HUES64 (cell line): ENCODE results near the gene NACA.

ENCODE experiments used
- H3K27ac ChIP-seq: 2 replicates; pipeline ENCODE4 v1.7.0; 2013; ENCODE audit warnings: low read depth, low read length, inconsistent platforms
- H3K27me3 ChIP-seq: 2 replicates; pipeline ENCODE4 v1.6.1; 2013; ENCODE audit warnings: mild to moderate bottlenecking, low read length; ENCODE audit not compliant: insufficient read depth
- H3K36me3 ChIP-seq: 2 replicates; pipeline ENCODE4 v1.6.1; 2013; ENCODE audit warnings: mild to moderate bottlenecking, low read length; ENCODE audit not compliant: insufficient read depth
- H3K4me1 ChIP-seq: 2 replicates; pipeline ENCODE4 v1.6.1; 2013; ENCODE audit warnings: mild to moderate bottlenecking, low read length, moderate library complexity; ENCODE audit not compliant: insufficient read depth
- H3K4me3 ChIP-seq: 2 replicates; pipeline ENCODE4 v1.5.1; 2013; ENCODE audit warnings: mild to moderate bottlenecking, low read length, moderate library complexity
- H3K9ac ChIP-seq: 2 replicates; pipeline ENCODE4 v1.6.1; 2013; ENCODE audit warnings: mild to moderate bottlenecking, low read depth, low read length
- H3K9me3 ChIP-seq: 2 replicates; pipeline ENCODE4 v1.6.1; 2013; ENCODE audit warnings: low read depth, low read length; ENCODE audit not compliant: insufficient read depth
- WGBS: fragments of 150-250, 120-280 bp; methylation state at CpG from one replicate; pipeline ENCODE4 v1.1.7; 2013; ENCODE audit warnings: missing lambda C conversion rate; 5-methylcytosine and 5-hydroxymethylcytosine counted together

The NACA gene

DNA sequence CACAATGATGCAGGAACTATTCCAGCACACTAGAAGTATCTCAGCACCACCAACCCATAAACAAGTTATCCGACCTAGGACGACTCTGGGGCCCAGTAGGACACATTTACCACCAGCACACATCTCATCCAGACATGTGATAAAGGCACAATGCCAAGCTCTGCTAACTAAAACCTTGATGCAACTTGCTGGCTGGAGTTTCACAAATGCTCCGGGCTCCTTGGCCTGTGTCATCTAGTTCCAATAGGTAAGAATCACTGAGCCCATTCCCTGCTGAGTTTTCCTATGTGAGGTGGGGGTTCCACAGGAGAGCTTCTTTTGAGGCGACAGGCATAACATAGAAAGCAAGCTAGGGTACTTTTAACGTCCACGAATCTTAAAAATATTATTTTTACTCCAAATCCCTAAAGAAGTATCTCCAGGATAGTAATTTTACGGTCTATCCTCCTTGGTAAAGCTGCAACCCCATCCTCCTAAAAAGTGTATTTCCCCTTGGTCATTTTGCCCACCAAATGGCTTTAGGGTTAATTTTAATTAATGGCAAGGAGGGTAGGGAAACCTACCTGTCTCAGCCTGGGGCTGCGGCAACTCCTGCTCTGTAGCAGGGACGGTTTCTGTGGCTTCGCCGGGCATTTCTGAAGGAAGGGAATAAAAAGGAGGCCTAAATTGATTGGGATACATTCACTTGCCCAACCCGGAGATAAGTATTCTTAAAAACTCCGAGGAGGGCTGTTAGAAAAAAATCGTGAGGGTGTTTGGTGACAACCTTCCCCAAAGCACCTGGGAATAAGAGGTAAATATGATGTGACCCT lies 1.0 kb downstream of the NACA start:
- Histone ChIP-seq H3K27me3 (no peaks in the 10 kb centered on the region), H3K4me3 (peak overlapping the region; percentile 85), H3K9me3 (no peaks in the 10 kb centered on the region), H3K27ac (peak overlapping the region; percentile 92), H3K4me1 (peaks cover 44% of the 10 kb centered on the region), H3K9ac (peak overlapping the region; percentile 98), H3K36me3 (peaks cover 67% of the 10 kb centered on the region)
- WGBS = 2% methylated on average over 14 of the region's 14 CpGs

DNA sequence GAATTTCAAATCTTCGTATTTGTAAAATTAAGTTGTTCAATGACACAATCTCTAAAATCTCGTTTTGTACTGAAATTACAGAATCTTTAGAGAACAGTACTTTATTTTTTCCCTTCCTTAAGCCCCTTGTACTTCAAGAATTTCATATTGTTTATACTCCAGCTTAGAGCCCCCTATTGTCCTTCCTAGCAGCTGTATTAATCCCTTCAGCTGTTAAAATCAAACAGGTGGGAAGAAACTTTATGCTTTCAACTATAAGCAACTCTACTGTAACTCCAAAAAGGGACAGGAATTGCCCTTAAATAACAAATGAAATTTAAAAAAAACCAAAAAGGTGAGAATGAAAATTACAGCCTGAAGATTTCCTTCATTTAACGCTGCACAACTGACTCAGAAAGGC lies 1.7 kb downstream of the NACA start:
- H3K36me3 ChIP-seq = peaks cover 67% of the 10 kb centered on the region
- H3K9ac ChIP-seq = peak overlapping the region; percentile 98
- H3K4me1 ChIP-seq = peaks cover 49% of the 10 kb centered on the region
- H3K27me3 ChIP-seq = no peaks in the 10 kb centered on the region
- H3K4me3 ChIP-seq = peak overlapping the region; percentile 85
- H3K9me3 ChIP-seq = no peaks in the 10 kb centered on the region
- WGBS = 55% methylated on average over 2 of the region's 3 CpGs
- no peak overlapping the region for H3K27ac ChIP-seq

DNA sequence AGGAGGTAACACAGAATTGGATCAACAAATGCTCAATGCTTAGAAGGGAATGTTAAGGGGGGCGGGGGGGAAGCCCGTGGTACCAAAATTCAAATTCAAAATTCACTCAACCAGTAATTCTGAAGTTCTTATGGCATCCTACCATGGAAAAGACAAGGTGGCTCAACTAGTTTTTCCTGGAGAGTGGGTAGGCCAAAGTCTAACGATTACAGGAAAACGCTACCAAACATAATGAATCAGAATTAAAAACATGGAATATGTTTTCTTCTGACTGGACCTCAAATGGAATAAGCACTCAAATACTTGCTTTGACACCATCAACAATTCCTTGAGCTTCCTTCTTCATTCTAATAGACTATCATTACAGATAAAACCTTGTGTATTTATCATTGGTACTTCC lies 2.3 kb downstream of the NACA start:
- H3K9ac ChIP-seq = peak overlapping the region; percentile 98; the same call in 1 of the 2 replicates
- no peaks in the 10 kb centered on the region for H3K9me3 ChIP-seq
- H3K4me3 ChIP-seq = peak overlapping the region; percentile 85
- H3K4me1 ChIP-seq = peaks cover 49% of the 10 kb centered on the region
- no peaks in the 10 kb centered on the region for H3K27me3 ChIP-seq
- H3K36me3 ChIP-seq = peaks cover 61% of the 10 kb centered on the region
- WGBS = 71% methylated on average over 4 of the region's 4 CpGs
- no peak overlapping the region for H3K27ac ChIP-seq

DNA sequence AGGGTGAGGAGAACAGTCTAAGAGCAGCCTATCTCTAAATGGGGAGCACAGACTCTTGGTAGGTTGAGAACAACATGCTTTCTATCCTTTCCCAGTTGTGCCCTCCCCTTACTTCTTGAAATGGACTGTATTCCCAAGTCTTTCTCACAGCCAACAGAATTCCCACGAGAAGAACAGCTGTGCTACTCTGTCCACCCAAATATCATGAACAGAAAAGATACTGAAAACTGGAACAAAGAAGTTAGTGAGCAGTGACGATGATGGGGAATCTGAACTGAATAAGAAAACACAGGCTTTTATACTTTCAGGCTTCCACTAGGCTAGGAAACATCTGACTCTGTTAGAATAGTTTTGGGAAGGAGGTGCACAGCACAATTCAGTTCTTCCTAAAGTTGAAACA lies 3.4 kb downstream of the NACA start:
- Histone ChIP-seq H3K36me3 (peaks cover 56% of the 10 kb centered on the region), H3K4me1 (peaks cover 49% of the 10 kb centered on the region), H3K4me3 (peak overlapping the region; percentile 85), H3K9ac (peak overlapping the region; percentile 49; the same call in 1 of the 2 replicates), H3K9me3 (no peaks in the 10 kb centered on the region), H3K27me3 (no peaks in the 10 kb centered on the region), H3K27ac (no peak overlapping the region)
- WGBS = 84% methylated on average over 2 of the region's 2 CpGs

DNA sequence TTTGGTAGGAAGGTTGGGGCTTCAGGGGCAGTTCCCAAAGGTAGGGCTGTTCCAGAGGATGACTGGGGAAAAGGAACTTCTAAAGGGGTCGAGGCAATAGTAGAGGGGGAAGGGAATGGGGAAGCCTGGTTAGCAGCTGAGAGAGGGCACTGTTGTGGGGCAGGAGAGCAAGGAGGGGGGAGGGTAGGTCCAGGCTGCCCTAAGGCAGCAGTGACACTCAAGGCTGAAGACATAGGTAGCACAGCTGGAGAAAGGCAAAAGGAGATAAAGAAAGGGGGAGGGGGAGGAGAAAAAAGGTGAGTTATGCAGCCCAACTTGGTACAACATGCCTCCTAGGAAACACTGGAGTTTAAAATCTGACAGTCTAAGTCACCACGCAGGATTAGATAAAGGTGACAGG lies 3.9 kb downstream of the NACA start:
- Histone ChIP-seq H3K4me3 (peak overlapping the region; percentile 85), H3K27ac (no peak overlapping the region), H3K4me1 (peaks cover 49% of the 10 kb centered on the region), H3K9me3 (no peaks in the 10 kb centered on the region), H3K36me3 (peaks cover 61% of the 10 kb centered on the region), H3K9ac (no peak overlapping the region), H3K27me3 (no peaks in the 10 kb centered on the region)
- WGBS = 72% methylated on average over 2 of the region's 2 CpGs

DNA sequence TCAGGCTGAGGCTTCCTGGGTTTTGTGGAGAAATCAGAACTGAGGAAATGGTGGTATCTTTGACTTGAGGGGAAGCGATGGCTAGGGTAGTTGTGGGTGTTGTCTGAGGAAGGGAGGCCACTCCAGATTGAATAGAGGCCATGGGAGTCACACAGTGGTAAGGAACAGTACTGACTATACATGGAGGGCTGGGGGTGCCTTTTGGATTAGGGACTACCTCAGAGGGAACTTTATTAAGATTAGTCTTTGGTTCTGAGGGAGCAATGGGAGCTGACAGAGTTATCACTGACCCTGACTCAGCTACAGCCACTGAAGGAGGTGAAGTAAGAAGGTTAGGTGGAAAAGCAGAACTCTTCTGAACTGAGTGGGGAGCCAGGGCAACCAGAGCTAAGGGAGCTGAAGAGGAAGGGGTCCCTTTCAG lies 4.4 kb downstream of the NACA start:
- 94% methylated on average over 1 of the region's 1 CpG for WGBS
- peaks cover 66% of the 10 kb centered on the region for H3K36me3 ChIP-seq
- no peak overlapping the region for H3K9ac ChIP-seq

DNA sequence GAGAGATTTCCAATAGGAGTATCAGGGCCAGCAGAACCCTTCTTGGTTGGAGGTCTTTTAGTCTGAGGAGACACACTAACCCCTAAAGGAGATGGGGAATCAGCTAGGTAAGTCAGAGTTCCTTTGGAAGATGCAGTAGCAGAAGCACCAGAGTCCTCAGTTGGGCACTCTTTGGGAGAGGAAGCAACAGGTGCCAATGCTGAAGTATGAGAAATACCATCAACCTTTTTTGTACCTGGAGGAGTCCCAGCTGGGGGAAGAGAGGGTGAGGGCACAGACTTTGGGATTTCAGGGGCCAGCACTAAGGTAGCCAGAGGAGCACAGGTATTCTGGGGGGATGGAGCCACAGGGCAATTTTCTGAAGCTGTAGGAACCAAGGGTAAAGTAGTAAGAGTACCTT lies 6.0 kb downstream of the NACA start:
- H3K4me3 ChIP-seq = no peak overlapping the region
- H3K4me1 ChIP-seq = peaks cover 49% of the 10 kb centered on the region
- no peaks in the 10 kb centered on the region for H3K9me3 ChIP-seq
- 0 out of 2 replicates have a peak overlapping the region, but pooled peaks have one; percentile 12 for H3K27ac ChIP-seq
- peak overlapping the region; percentile 12; the same call in 1 of the 2 replicates for H3K9ac ChIP-seq
- peaks cover 81% of the 10 kb centered on the region for H3K36me3 ChIP-seq
- H3K27me3 ChIP-seq = no peaks in the 10 kb centered on the region

More for the DNA sequence above, 4.4 kb downstream of the NACA start:
- Histone ChIP-seq H3K27me3 (no peaks in the 10 kb centered on the region), H3K27ac (no peak overlapping the region), H3K4me3 (peak overlapping the region; percentile 19), H3K9me3 (no peaks in the 10 kb centered on the region), H3K4me1 (peaks cover 49% of the 10 kb centered on the region)

- H3K4me3 ChIP-seq = no peak overlapping the region
- 90% methylated on average over 4 of the region's 4 CpGs for WGBS
- H3K27me3 ChIP-seq = no peaks in the 10 kb centered on the region
- no peaks in the 10 kb centered on the region for H3K9me3 ChIP-seq
- H3K9ac ChIP-seq = peak overlapping the region; percentile 12; the same call in 1 of the 2 replicates
- no peak overlapping the region for H3K27ac ChIP-seq
- peaks cover 49% of the 10 kb centered on the region for H3K4me1 ChIP-seq
- peaks cover 81% of the 10 kb centered on the region for H3K36me3 ChIP-seq
Observed at GRCh38 chr12:56718636-56719035, 6.5 kb downstream of the NACA start.

GRCh38 chr12:56718149-56718548 lies 7.0 kb downstream of the NACA start:
- no peak overlapping the region for H3K27ac ChIP-seq
- H3K4me3 ChIP-seq = no peak overlapping the region
- no peaks in the 10 kb centered on the region for H3K27me3 ChIP-seq
- no peaks in the 10 kb centered on the region for H3K9me3 ChIP-seq
- WGBS = 96% methylated on average over 1 of the region's 1 CpG
- H3K9ac ChIP-seq = no peak overlapping the region
- peaks cover 81% of the 10 kb centered on the region for H3K36me3 ChIP-seq
- peaks cover 46% of the 10 kb centered on the region for H3K4me1 ChIP-seq

GRCh38 chr12:56716933-56717880 lies 7.9 kb downstream of the NACA start:
- Histone ChIP-seq H3K27me3 (no peaks in the 10 kb centered on the region), H3K9ac (no peak overlapping the region), H3K9me3 (no peaks in the 10 kb centered on the region), H3K4me1 (peaks cover 36% of the 10 kb centered on the region), H3K4me3 (no peak overlapping the region), H3K36me3 (peaks cover 81% of the 10 kb centered on the region), H3K27ac (no peak overlapping the region)
- 96% methylated on average over 4 of the region's 4 CpGs for WGBS

DNA sequence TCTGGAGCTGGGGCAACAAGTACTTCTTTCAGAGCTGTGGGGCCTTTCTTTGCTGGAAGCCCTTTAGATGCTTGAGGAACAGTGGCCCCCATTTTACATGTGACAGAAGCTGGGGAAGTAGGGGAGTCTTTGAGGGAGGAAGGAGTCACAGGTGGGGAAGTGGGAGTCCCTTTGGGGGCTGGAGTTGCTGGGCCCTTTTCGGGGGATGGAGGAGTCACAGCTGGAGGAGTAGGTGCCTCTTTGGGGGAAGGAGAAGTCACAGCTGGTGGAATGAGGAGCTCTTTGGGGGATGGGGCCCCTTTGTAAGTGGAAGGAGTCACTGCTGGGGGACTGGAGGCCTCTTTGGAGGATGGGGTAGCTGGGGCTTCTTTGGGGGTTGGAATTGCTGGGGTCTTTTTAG lies 8.6 kb downstream of the NACA start:
- Histone ChIP-seq H3K9me3 (no peaks in the 10 kb centered on the region), H3K27ac (peak overlapping the region; percentile 2; the same call in 1 of the 2 replicates), H3K9ac (no peak overlapping the region), H3K36me3 (peaks cover 80% of the 10 kb centered on the region), H3K4me1 (peaks cover 29% of the 10 kb centered on the region), H3K4me3 (no peak overlapping the region), H3K27me3 (no peaks in the 10 kb centered on the region)
- 91% methylated on average over 1 of the region's 1 CpG for WGBS
